BE2C (cell line): ENCODE measurements around the gene KMT2B.

ENCODE experiments used
- DNase-seq: peaks from one replicate; pipeline ENCODE4 v3.0.0-alpha.2; 2020
- H3K27me3 ChIP-seq: fragments of 250-450 bp; sonication (Bioruptor Pico); 2 replicates; pipeline ENCODE4 v1.5.1; 2020; ENCODE audit warnings: mild to moderate bottlenecking
- H3K36me3 ChIP-seq: fragments of 250-450 bp; sonication (Bioruptor Pico); 2 replicates; pipeline ENCODE4 v1.5.1; 2020; ENCODE audit warnings: mild to moderate bottlenecking
- H3K4me1 ChIP-seq: fragments of 250-450 bp; sonication (Bioruptor Pico); 2 replicates; pipeline ENCODE4 v1.5.1; 2020
- H3K4me3 ChIP-seq: 2 replicates; pipeline ENCODE4 v1.5.1; 2011; ENCODE audit warnings: low read depth, low read length
- H3K9me3 ChIP-seq: fragments of 250-450 bp; sonication (Bioruptor Pico); 2 replicates; pipeline ENCODE4 v1.5.1; 2020
- TF ChIP-seq, protein P1 (sequence below): IDR thresholded peaks from 2 replicates; pipeline ENCODE4 v1.5.1; 2012; ENCODE audit warnings: mild to moderate bottlenecking, low read depth, low read length

The KMT2B gene

DNA sequence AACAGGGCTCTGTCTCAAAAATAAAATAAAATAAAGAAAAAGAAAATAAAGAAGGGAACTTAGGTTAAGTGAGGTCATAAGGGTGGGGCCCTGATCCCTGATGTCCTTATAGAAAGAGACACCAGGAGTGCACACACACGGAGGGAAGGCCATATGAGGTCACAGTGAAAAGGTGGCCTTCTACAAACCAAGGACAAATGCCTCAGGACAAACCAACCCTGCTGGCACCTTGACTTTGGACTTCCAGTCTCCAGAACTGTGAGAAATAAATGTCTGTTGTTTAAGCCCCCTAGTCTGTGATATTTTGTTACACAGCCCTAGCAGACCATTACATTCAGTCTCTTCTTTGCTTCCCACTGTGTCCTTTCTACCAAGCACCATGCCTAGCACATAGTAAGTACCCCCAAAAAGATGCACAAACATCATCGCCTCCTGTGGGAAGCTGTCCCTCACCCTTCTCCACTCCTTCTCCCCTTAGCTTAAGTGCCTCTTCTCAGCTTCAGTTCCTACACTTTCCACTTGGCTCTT is 21.8 kb upstream of the KMT2B start:
- no peaks in the 10 kb centered on the region for H3K4me1 ChIP-seq
- no peaks in the 10 kb centered on the region for H3K36me3 ChIP-seq
- DNase-seq: no peak
- no peak overlapping the region for H3K4me3 ChIP-seq
- H3K9me3 ChIP-seq: no peaks in the 10 kb centered on the region
- TF ChIP-seq, protein P1, sequence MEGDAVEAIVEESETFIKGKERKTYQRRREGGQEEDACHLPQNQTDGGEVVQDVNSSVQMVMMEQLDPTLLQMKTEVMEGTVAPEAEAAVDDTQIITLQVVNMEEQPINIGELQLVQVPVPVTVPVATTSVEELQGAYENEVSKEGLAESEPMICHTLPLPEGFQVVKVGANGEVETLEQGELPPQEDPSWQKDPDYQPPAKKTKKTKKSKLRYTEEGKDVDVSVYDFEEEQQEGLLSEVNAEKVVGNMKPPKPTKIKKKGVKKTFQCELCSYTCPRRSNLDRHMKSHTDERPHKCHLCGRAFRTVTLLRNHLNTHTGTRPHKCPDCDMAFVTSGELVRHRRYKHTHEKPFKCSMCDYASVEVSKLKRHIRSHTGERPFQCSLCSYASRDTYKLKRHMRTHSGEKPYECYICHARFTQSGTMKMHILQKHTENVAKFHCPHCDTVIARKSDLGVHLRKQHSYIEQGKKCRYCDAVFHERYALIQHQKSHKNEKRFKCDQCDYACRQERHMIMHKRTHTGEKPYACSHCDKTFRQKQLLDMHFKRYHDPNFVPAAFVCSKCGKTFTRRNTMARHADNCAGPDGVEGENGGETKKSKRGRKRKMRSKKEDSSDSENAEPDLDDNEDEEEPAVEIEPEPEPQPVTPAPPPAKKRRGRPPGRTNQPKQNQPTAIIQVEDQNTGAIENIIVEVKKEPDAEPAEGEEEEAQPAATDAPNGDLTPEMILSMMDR: no peak
- H3K27me3 ChIP-seq: no peaks in the 10 kb centered on the region

DNA sequence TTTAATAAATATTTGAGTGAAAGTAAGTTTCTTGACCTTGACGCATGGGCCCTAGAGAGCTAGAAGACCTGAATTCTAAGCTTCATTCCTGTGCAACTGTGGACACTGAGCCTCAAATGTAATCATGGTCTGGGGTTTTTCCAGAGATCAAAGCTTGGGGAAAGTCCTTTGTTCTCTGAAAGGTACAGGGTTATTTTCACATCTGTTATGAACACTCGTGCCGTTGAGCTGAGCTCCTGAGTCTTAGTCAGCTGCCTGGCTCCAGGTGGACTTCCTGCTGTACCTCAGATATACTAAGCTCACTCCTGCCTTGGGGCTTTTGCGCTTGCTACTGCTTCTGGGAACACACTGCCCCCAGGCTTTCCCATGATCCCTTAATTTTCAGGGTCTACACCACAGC is 21.0 kb upstream of the KMT2B start:
- H3K4me3 ChIP-seq: no peak overlapping the region
- DNase-seq: no peak
- no peaks in the 10 kb centered on the region for H3K27me3 ChIP-seq
- no peaks in the 10 kb centered on the region for H3K4me1 ChIP-seq
- TF ChIP-seq, protein P1: no peak
- H3K9me3 ChIP-seq: no peaks in the 10 kb centered on the region
- no peaks in the 10 kb centered on the region for H3K36me3 ChIP-seq

DNA sequence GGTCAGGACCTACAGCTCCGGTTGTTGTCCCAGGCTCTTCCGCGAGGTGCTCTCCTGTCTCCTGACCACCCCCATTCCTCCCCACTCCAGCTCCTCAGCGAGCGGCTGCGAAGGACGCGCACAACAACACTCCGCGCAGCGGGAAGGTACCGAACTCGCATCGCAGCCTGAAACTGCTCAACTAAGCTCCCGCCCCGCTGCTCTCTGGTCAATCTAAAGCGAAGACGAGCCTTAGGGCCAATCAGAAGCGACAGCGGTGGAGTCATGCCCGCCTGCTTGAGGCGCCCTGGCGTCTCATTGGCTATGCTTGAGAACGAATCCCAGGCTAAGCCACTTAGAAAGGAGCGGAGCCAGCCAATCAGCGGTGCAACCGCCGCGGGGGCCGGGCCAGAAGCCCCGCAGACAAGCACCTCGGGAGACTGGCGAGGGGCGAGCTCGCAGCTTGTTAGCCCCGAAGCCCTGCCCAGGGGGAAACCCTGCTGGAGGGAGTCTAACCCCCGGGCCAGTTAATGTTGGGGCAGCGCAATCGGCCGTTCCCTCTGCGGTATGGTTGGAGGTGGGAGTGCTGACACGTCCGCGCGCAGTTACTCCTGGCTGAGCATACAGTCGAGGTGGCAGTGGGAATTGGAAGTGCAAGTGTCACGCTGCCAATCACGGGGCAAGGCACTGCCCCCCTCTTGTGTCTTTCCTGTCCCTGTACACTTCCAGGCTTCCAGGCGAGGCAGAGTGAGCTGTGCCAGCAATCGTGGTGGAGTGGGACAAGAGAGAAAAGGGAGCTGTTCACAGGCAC is 15.4 kb upstream of the KMT2B start:
- TF ChIP-seq, protein P1: no peak
- Histone ChIP-seq H3K9me3 (no peaks in the 10 kb centered on the region), H3K4me1 (no peaks in the 10 kb centered on the region), H3K4me3 (peak overlapping the region; percentile 72), H3K27me3 (no peaks in the 10 kb centered on the region; the same call in 1 of the 2 replicates), H3K36me3 (no peaks in the 10 kb centered on the region)
- DNase-seq: peak; percentile 97

DNA sequence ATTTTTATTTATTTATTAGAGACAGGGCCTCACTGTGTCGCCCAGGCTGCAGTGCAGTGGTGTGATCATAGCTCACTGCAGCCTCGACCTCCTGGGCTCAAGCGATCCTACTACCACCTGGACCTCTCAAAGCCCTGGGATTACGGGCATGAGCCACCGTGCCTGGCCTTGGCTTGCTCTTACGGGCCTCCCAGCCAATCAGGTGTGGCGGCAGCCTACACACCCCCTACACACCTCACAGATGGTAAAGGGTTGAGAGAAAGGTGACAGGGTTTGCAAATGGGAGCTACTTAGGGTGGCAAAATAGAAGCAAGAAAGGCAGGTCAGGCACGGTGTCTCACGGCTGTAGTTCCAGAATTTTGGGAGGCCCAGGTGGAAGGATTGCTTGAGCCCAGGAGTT is 14.5 kb upstream of the KMT2B start:
- Histone ChIP-seq H3K9me3 (no peaks in the 10 kb centered on the region), H3K36me3 (no peaks in the 10 kb centered on the region), H3K4me1 (no peaks in the 10 kb centered on the region), H3K27me3 (peaks cover 7% of the 10 kb centered on the region; the same call in 1 of the 2 replicates), H3K4me3 (no peak overlapping the region; the same call in 1 of the 2 replicates)
- DNase-seq: no peak
- TF ChIP-seq, protein P1: no peak

DNA sequence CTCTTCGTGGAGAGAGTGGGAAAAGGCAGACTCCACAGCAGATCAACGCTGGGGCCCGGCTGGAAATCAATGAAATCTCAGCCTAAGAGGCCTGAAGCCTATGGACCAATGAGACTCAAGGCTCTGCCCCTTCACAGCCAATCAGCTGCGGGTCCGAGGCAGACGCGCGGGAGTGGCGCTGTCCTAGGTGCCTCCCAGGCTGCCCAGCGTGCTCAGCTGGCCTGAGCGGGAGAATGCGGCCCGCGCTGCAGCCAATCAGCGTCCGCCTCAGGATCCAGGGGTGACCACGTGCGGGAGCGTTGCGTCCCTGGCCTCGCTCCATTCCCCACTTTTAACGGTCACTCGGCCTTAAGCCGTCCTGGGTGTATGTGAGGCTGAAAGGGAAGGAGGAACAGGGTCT is 13.6 kb upstream of the KMT2B start, which contains the start of gene ZBTB32:
TSS of gene ZBTB32 (plus strand) at position 341 of the 400 bp plus-strand sequence. CDS start 10,069 bp downstream, outside the sequence.
- TF ChIP-seq, protein P1: no peak
- no peak for DNase-seq

DNA sequence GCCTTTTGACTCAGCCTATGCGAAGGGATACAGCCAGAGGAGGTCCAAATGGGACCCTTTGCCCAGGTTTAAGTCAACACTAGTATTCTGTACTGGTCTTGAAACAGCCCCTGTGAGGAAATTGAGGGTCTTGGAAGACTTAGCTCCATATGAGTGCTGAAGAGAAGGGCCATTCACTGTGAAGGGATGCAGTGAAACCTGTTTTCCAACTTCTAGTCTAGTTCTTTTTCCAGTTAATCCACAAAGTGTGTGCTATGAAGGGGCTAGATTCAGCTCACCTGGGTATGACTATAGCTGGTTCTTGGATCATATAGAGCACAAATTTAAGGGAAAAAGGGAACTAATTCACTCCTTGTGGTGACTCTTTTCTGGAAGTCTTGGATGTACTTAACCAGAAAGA is 9.4 kb upstream of the KMT2B start:
- H3K4me3 ChIP-seq: no peak overlapping the region
- TF ChIP-seq, protein P1: no peak
- H3K27me3 ChIP-seq: peaks cover 26% of the 10 kb centered on the region
- no peaks in the 10 kb centered on the region for H3K9me3 ChIP-seq
- no peaks in the 10 kb centered on the region for H3K36me3 ChIP-seq
- no peaks in the 10 kb centered on the region for H3K4me1 ChIP-seq
- DNase-seq: no peak

More for the DNA sequence above, 13.6 kb upstream of the KMT2B start, which contains the start of gene ZBTB32:
- no peaks in the 10 kb centered on the region for H3K4me1 ChIP-seq
- peaks cover 8% of the 10 kb centered on the region for H3K27me3 ChIP-seq
- no peak within 1 kb of the TSS for H3K4me3 ChIP-seq
- no peaks in the 10 kb centered on the region for H3K36me3 ChIP-seq
- H3K9me3 ChIP-seq: no peaks in the 10 kb centered on the region
